PFSK-1 (cell line): Measurements from ENCODE around the gene CYB561A3. TPM values are rescaled to one million over a fixed set of nuclear protein-coding genes. Genes with fewer than 3 reads are reported as not detected.

Experiments
- FOXP2 ChIP-seq: optimal IDR thresholded peaks from 2 replicates; pipeline ENCODE3; 2011; ENCODE audit warnings: borderline replicate concordance, control low read depth, inconsistent platforms; ENCODE audit not compliant: insufficient read depth; ENCODE audit errors: extremely low read length, extremely low read depth
- POLR2AphosphoS5 ChIP-seq: IDR thresholded peaks from 2 replicates; pipeline ENCODE4 v1.6.1; 2012; ENCODE audit warnings: low read depth, mild to moderate bottlenecking, control low read depth, low read length, moderate library complexity
- REST ChIP-seq, 2 experiments: IDR thresholded peaks; 2 replicates each; pipeline versions ENCODE4 v1.6.1 to v1.8.0; 2011 to 2012; ENCODE audit warnings: low read depth in 2 of 2, low read length in 2 of 2, control low read depth in 1 of 2, inconsistent platforms in 1 of 2, mild to moderate bottlenecking in 1 of 2, moderate library complexity in 1 of 2; ENCODE audit not compliant: insufficient read depth in 1 of 2
- SIN3A ChIP-seq: IDR thresholded peaks from 2 replicates; pipeline ENCODE4 v1.6.1; 2012; ENCODE audit warnings: mild to moderate bottlenecking, low read length, moderate library complexity, borderline replicate concordance; ENCODE audit not compliant: insufficient read depth
- TAF1 ChIP-seq: IDR thresholded peaks from 2 replicates; pipeline ENCODE4 v1.6.1; 2012; ENCODE audit warnings: low read length, control low read depth, borderline replicate concordance; ENCODE audit not compliant: insufficient read depth
- polyA plus RNA-seq: library from polyadenylated mRNA; unstranded; fragments of >200 nt; gene quantifications from one replicate; pipeline ENCODE4 v1.2.1, GENCODE V29; 2012; ENCODE audit warnings: low read depth, missing spikeins; ENCODE audit not compliant: insufficient read length

The CYB561A3 gene
- polyA plus RNA-seq: 16.9 TPM

GRCh38 chr11:61361741-61362541 is at the start of gene CYB561A3, which contains the start of gene TMEM138:
TSS of gene CYB561A3 (minus strand) at chr11:61361882. CDS start at chr11:61356713, 5,169 bp downstream.
TSS of gene TMEM138 (plus strand) at chr11:61362374. CDS start at chr11:61364391, 2,017 bp downstream.
- TF ChIP-seq SIN3A (peak; percentile 95; the same call in 1 of the 2 replicates), POLR2AphosphoS5 (peak; percentile 93), TAF1 (peak; percentile 94), REST (IDR thresholded peaks at IDR 0.05; ENCODE audit: insufficient read depth in 1 of 2, low read depth in 2 of 2, low read length in 2 of 2) (peak in 1 of 2 experiments; percentile 38; a peak in 1 of 4 replicates), FOXP2 (no peak)

- TF ChIP-seq FOXP2: no peak
Observed at GRCh38 chr11:61406991-61407728, 45.5 kb upstream of the CYB561A3 start.

GRCh38 chr11:61406067-61406466 is 44.4 kb upstream of the CYB561A3 start:
- TF ChIP-seq POLR2AphosphoS5: no peak
- no peak for TF ChIP-seq REST (IDR thresholded peaks at IDR 0.05; ENCODE audit: insufficient read depth in 1 of 2, low read depth in 2 of 2, low read length in 2 of 2)

GRCh38 chr11:61404641-61405040 is 43.0 kb upstream of the CYB561A3 start:
- TF ChIP-seq REST (IDR thresholded peaks at IDR 0.05; ENCODE audit: insufficient read depth in 1 of 2, low read depth in 2 of 2, low read length in 2 of 2): no peak
- no peak for TF ChIP-seq FOXP2
- TF ChIP-seq SIN3A: no peak

- TF ChIP-seq SIN3A (no peak), REST (IDR thresholded peaks at IDR 0.05; ENCODE audit: insufficient read depth in 1 of 2, low read depth in 2 of 2, low read length in 2 of 2) (no peak), FOXP2 (no peak), TAF1 (no peak), POLR2AphosphoS5 (no peak)
Observed at GRCh38 chr11:61404103-61404502, 42.4 kb upstream of the CYB561A3 start.
